Activated naive CD8-positive, alpha-beta T cell treated with anti-CD3 and anti-CD28 coated beads, Interleukin-2, amount 50 U/mL, for 16 hours (primary cell): ENCODE measurements around the gene CA10.

Source experiments
- DNase-seq: peaks from one replicate; pipeline ENCODE4 v3.0.0-alpha.2; 2020; ENCODE audit warnings: low read depth, low spot score

CA10 gene

DNA sequence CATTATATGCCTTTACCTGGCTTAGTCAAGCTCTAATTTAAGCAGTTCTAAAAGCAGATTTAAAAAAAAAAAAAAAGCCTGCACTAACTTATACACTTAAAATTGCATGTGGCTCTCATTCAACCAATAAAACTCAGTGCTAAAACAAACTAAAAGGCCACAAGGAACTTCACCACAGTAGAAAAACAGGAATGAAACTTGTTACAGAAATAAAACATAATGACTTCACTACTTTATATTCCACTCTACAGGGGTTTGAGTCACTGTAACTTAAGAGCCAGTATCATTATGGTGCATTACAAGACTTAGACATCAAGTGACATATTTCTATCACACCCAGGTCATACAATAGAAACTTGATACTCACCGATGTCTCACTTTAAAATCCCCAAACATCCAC lies 11.1 kb downstream of the CA10 start:
- DNase-seq = no peak

- DNase-seq = no peak
Observed at GRCh38 chr17:52145476-52145875, 13.0 kb downstream of the CA10 start.

DNA sequence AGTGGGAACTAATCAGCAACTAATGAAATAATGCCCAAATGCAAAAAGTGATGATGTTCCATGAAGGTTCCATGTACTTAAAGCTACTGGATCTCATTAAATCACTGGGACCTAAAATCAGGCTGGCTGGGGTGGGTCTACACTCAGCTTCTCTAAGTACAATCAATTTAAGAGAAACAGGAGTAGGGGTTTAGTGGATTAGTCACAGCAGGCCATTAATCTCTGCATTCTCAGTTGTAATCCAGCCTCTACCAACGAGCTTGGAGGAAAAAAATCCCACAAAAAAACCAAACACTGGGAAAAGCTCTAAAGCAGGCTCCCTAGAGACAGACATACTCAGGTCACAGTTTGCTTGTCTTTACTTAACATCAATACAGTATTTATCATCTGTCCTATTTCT lies 15.0 kb downstream of the CA10 start:
- DNase-seq = no peak

GRCh38 chr17:52140601-52141000 lies 17.9 kb downstream of the CA10 start:
- DNase-seq = no peak

DNA sequence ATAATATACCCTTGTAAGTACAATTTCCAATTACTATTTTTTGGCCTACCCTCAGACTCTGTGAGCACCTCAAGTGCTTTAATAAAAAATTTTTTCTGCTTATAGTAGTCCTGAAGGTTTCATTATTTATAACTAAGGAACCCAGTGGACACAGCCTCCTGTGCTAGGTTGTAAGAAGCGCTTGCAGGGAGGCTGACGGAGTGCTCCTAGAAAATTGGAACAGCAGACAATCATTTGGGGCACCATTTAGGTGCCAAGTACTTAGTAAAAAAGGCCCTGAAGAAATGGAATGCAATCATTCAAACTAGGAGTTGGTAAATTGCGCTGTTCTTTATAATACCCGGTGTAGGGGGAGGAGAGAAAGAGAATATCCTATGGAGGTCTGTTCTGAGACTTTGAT lies 19.8 kb downstream of the CA10 start:
- DNase-seq = no peak

DNA sequence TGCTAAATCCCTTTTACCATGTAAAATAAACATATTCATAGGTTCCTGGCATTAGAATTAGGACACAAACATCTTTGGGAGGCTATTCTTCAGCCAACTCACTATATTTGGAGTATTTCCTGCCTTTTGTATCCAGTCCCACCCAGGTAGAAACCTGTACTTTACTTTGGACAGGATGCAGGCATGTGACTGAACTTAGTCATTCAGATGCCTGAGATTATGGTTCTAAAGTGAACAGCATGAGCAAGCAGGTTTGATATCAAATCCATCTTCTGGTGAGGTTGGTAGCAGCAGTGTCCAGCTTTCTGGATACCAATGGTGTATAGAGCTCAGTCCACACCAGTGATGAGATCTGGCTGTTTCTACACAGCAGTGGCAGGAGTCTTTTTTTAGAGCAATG lies 20.2 kb downstream of the CA10 start:
- DNase-seq = no peak

- DNase-seq = no peak
Observed at GRCh38 chr17:52136166-52136565, 22.3 kb downstream of the CA10 start.

GRCh38 chr17:52134641-52135040 lies 23.9 kb downstream of the CA10 start:
- DNase-seq = no peak

GRCh38 chr17:52128721-52129120 lies 29.8 kb downstream of the CA10 start:
- no peak for DNase-seq

GRCh38 chr17:52124993-52125392 lies 33.5 kb downstream of the CA10 start:
- DNase-seq = no peak

- DNase-seq = no peak
Observed at GRCh38 chr17:52124561-52124960, 34.0 kb downstream of the CA10 start.

DNA sequence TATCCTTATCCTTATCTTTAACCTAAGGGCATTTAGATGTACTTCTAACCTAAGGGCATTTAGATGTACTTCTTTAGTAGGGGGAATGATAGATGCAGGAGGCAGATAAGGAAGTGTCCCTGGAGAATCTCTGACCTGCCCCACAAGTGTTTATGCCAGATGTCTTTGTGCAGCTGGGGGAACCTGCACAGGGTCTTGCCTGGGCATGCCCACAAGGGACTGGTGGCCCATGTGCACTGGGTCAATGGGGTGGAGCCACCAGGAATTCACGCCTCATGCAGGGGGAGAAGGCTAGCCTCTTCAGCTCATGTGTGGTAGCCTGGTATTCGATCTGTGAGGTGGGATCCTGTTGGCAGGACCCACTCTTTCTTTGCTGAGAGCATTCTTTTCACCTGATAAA lies 38.0 kb downstream of the CA10 start:
- no peak for DNase-seq

- DNase-seq = no peak
Observed at GRCh38 chr17:52110923-52111581, 47.5 kb downstream of the CA10 start.

DNA sequence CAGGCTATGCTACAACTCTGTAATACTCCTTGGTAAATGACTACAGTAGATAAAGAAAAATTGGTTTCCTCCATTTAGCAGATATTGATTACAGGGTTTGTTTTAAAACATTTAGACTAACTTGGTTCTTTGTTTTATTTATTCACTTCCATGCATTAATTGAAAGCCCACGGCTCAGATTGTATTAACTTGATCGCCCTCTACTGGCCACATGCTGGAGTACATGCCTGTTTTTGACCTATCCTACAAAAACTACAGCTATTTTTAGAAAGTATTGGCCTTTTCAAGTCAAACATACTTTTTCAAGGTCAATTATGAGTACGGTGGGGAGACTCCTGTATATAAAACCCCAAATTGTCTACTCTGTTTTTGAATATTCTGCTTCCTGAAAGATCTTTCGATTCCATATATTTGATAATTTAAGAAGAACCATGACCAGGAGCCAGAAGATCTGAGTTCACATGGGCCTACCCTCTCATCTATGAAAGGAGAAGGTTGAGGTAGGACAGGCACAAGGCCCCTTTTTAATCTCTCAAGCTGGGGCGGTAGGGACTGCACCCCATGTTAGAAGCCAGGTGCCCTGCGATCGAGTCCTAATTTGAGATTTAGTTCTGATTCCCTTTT lies 51.8 kb downstream of the CA10 start:
- DNase-seq = no peak

GRCh38 chr17:52106072-52106471 lies 52.4 kb downstream of the CA10 start:
- DNase-seq = no peak

- DNase-seq = no peak
Observed at GRCh38 chr17:52105591-52105990, 52.9 kb downstream of the CA10 start.

GRCh38 chr17:52096056-52096455 lies 62.5 kb downstream of the CA10 start:
- no peak for DNase-seq

DNA sequence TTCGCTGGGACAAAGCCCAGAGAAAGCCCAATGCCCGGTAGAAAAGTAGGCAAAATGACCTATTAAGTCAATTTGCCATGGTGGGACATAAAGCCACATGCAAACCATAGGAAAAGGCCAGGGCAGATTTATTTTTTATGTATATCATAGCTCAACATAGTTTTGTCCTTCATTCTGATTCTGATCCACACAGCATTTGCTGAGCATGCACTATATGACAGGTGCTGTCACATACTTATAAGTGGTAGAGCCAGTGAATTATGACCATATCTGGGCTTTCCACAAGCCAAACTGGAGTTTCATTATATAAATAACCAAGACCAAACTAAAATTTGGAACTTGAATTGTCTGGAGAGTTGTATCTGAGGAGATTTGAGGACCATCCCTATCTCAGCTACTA lies 74.3 kb downstream of the CA10 start:
- no peak for DNase-seq

- DNase-seq = no peak
Observed at GRCh38 chr17:52079496-52079895, 79.0 kb downstream of the CA10 start.

DNA sequence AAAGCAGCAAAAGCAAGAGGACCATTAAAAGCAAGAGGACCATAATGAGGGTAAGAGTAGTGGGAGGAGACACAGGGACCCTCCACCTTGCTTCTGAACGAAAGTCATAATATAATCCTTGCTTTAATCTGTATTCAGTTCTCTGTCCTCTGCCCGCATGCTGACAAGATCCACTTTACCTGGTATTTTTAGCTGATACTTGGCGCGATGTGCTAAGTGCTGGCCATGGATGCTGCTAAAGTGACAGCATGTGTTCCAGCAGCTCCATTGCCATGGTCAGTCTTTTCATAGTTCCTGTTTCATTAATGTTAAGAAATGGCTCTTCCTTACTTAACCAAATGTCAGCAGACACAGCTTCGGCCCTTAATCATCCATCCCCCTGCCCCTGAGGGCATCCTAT lies 86.8 kb downstream of the CA10 start:
- no peak for DNase-seq

GRCh38 chr17:52064791-52065211 lies 93.7 kb downstream of the CA10 start:
- DNase-seq = no peak

DNA sequence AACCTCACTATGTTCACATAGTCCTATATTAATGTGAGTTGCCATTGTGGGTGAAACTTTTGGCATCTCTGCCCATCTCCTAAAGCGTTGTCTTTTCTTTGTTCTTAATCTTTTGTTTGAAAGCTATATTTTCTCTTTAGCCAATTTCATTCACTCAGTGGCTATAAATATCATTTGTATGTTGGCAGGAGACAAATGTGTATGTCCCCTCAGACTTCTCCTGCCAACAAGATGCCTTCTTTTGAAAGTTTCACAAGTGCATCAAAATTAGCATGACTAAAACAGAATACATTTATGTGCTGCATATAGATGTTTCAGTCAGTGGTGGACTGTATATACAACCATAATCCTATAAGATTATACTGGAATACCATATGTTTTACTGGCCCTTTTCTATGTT lies 109.0 kb downstream of the CA10 start:
- no peak for DNase-seq

- DNase-seq = no peak
Observed at GRCh38 chr17:52049051-52049450, 109.5 kb downstream of the CA10 start.
